K562 (cell line): ENCODE measurements around the gene SELENOW. TPM values are rescaled to one million over a fixed set of nuclear protein-coding genes. Genes with fewer than 3 reads are reported as not detected.
A peak's percentile ranks its signal among the peaks of the same experiment; 100 is the strongest.

Experiments used
- FOXK2 ChIP-seq, 2 experiments: fragments of 450-650 bp; IDR thresholded peaks in 1 of 2; conservative IDR thresholded peaks in 1 of 2; 2 replicates each; pipeline ENCODE4 v1.6.1; 2016; ENCODE audit warnings: low read depth in 2 of 2, mild to moderate bottlenecking in 1 of 2
- HDAC6 ChIP-seq: IDR thresholded peaks from 2 replicates; pipeline ENCODE4 v1.6.1; 2012; ENCODE audit warnings: low read depth, mild to moderate bottlenecking, control low read depth, inconsistent platforms, low read length, moderate library complexity
- KDM4B ChIP-seq, 2 experiments: fragments of 450-650 bp in 1 of 2; sonication (generic) in 1 of 2; IDR thresholded peaks; 2 replicates each; pipeline ENCODE4 v1.6.1; 2016 to 2017; ENCODE audit warnings: borderline replicate concordance in 2 of 2, antibody characterized with exemption in 1 of 2, low read depth in 1 of 2, mild to moderate bottlenecking in 1 of 2
- MED1 ChIP-seq: sonication (generic); formaldehyde crosslinking; IDR thresholded peaks from 2 replicates; pipeline ENCODE4 v1.8.1; 2023; ENCODE audit warnings: missing genetic modification reagents, borderline replicate concordance
- MXI1 ChIP-seq: IDR thresholded peaks from 2 replicates; pipeline ENCODE4 v1.6.1; 2011; ENCODE audit warnings: low read depth, mild to moderate bottlenecking, improper control_type of control experiment, low read length
- NFIC ChIP-seq: fragments of 450-650 bp; IDR thresholded peaks from 2 replicates; pipeline ENCODE4 v1.6.1; 2017; ENCODE audit warnings: mild to moderate bottlenecking, inconsistent platforms
- RBM25 ChIP-seq: fragments of 200-400 bp; formaldehyde crosslinking; IDR thresholded peaks from 2 replicates; pipeline ENCODE4 v1.6.1; 2018; ENCODE audit warnings: low read length, low read depth, moderate library complexity; ENCODE audit not compliant: severe bottlenecking
- SNIP1 ChIP-seq: fragments of 450-650 bp; IDR thresholded peaks from 2 replicates; pipeline ENCODE4 v1.7.1; 2017; ENCODE audit warnings: low read depth, mild to moderate bottlenecking
- TCF7L2 ChIP-seq: fragments of 150-350 bp; IDR thresholded peaks from 2 replicates; pipeline ENCODE4 v1.6.1; 2016; ENCODE audit warnings: low read depth, mild to moderate bottlenecking, low read length, moderate library complexity
- ZFPM2 ChIP-seq: fragments of 250-450 bp; sonication (Bioruptor Pico); IDR thresholded peaks from 2 replicates; pipeline ENCODE4 v1.5.1; 2022; ENCODE audit warnings: mild to moderate bottlenecking
- ZNF184 ChIP-seq: sonication (generic); formaldehyde crosslinking; IDR thresholded peaks from 2 replicates; pipeline ENCODE4 v1.5.0; 2020; ENCODE audit warnings: missing genetic modification reagents
- ZNF764 ChIP-seq: fragments of 250-450 bp; sonication (Bioruptor Pico); IDR thresholded peaks from 2 replicates; pipeline ENCODE4 v1.4.0; 2020; ENCODE audit warnings: low read depth, mild to moderate bottlenecking, moderate library complexity
- polyA plus RNA-seq, 8 experiments: library from polyadenylated mRNA; depleted of rRNA in 4 of 8; stranded (reverse) in 5 of 8; unstranded in 3 of 8; fragments of >200 nt; fragmentation: Nextera tagmentation in 2 of 8; fragmentation: Illumina TruSeq in 1 of 8; extraction: Ambion mirVana in 2 of 8; extraction: Trizol in 1 of 8; gene quantifications; 2 replicates each; pipeline versions ENCODE4 v1.2.1 to v1.2.3, GENCODE V29; 2011 to 2014; ENCODE audit warnings: inconsistent platforms in 1 of 8, missing spikeins in 1 of 8
- total RNA-seq, 7 experiments: library from RNA; depleted of rRNA in 6 of 7; stranded (reverse); fragments of >200 nt in 6 of 7; fragmentation: Illumina TruSeq in 2 of 7; extraction: Trizol in 2 of 7; gene quantifications; 2 replicates each; pipeline versions ENCODE4 v1.2.1 to v1.2.3, GENCODE V29; 2011 to 2021; ENCODE audit warnings: low replicate concordance in 1 of 7
- TF ChIP-seq, protein P1 (sequence below): sonication (generic); formaldehyde crosslinking; IDR thresholded peaks from 2 replicates; pipeline ENCODE4 v1.8.0; 2023; ENCODE audit warnings: missing genetic modification reagents, mild to moderate bottlenecking, borderline replicate concordance
- TF ChIP-seq, protein P2 (sequence below): fragments of 450-650 bp; IDR thresholded peaks from 2 replicates; pipeline ENCODE4 v1.7.0; 2016; ENCODE audit warnings: borderline replicate concordance
- TF ChIP-seq, protein P3 (sequence below): fragments of 450-650 bp; formaldehyde crosslinking; IDR thresholded peaks from 2 replicates; pipeline ENCODE4 v1.4.0; 2022; ENCODE audit warnings: mild to moderate bottlenecking, moderate library complexity
- TF ChIP-seq, protein P4 (sequence below): sonication (generic); formaldehyde crosslinking; IDR thresholded peaks from 2 replicates; pipeline ENCODE4 v1.8.1; 2023; ENCODE audit warnings: mild to moderate bottlenecking, missing genetic modification reagents, moderate library complexity

The SELENOW gene
- total and polyA plus RNA-seq, 9 of the 15 experiments (the other 6 are each of a cell fraction or from before 2014, with no cell fraction given) = 91.9 to 279 (median 156) TPM

DNA sequence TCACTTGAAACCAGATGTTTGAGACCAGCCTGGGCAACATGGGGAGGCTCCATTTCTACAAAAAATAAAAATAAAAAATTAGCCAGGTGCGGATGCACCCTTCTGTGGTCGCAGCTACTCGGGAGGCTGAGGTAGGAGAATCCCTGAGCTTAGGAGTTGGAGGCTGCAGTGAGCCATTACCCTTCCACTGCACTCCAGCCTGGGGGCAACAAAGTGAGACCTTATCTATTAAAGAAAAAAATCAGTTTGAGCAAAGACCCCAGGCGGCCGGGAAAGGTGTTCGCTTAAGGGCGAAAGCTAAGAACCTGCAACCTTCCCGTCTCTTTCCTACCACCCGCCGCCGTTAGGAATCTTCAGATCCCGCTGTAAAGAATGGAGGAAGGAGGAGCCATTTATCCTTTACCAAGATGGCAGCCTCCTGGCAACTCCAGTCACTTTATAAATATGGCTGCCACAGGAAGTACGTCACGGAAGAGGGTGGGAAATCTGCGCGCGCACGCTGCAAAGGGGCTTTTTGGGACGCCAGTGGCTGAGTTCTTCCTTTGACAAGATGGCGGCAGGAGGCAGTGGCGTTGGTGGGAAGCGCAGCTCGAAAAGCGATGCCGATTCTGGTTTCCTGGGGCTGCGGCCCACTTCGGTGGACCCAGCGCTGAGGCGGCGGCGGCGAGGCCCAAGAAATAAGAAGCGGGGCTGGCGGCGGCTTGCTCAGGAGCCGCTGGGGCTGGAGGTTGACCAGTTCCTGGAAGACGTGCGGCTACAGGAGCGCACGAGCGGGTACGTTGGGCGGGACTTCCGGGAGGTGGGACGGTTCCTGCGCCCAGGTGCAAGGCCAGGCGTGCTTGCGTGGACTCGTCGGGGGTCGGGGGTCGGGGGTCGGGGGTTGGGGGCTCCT, 33.2 kb upstream of the SELENOW start, which contains the start of gene NOP53 (continued):
- no peak for TF ChIP-seq SNIP1
- TF ChIP-seq KDM4B (IDR thresholded peaks at IDR 0.05; ENCODE audit: borderline replicate concordance in 2 of 2, low read depth in 1 of 2) = no peak; a peak in 1 of 4 replicates
- TF ChIP-seq HDAC6 = no peak
- TF ChIP-seq, protein P1, sequence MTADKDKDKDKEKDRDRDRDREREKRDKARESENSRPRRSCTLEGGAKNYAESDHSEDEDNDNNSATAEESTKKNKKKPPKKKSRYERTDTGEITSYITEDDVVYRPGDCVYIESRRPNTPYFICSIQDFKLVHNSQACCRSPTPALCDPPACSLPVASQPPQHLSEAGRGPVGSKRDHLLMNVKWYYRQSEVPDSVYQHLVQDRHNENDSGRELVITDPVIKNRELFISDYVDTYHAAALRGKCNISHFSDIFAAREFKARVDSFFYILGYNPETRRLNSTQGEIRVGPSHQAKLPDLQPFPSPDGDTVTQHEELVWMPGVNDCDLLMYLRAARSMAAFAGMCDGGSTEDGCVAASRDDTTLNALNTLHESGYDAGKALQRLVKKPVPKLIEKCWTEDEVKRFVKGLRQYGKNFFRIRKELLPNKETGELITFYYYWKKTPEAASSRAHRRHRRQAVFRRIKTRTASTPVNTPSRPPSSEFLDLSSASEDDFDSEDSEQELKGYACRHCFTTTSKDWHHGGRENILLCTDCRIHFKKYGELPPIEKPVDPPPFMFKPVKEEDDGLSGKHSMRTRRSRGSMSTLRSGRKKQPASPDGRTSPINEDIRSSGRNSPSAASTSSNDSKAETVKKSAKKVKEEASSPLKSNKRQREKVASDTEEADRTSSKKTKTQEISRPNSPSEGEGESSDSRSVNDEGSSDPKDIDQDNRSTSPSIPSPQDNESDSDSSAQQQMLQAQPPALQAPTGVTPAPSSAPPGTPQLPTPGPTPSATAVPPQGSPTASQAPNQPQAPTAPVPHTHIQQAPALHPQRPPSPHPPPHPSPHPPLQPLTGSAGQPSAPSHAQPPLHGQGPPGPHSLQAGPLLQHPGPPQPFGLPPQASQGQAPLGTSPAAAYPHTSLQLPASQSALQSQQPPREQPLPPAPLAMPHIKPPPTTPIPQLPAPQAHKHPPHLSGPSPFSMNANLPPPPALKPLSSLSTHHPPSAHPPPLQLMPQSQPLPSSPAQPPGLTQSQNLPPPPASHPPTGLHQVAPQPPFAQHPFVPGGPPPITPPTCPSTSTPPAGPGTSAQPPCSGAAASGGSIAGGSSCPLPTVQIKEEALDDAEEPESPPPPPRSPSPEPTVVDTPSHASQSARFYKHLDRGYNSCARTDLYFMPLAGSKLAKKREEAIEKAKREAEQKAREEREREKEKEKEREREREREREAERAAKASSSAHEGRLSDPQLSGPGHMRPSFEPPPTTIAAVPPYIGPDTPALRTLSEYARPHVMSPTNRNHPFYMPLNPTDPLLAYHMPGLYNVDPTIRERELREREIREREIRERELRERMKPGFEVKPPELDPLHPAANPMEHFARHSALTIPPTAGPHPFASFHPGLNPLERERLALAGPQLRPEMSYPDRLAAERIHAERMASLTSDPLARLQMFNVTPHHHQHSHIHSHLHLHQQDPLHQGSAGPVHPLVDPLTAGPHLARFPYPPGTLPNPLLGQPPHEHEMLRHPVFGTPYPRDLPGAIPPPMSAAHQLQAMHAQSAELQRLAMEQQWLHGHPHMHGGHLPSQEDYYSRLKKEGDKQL (CRISPR knock-in tag) = no peak
- no peak for TF ChIP-seq MED1
- TF ChIP-seq, protein P2, sequence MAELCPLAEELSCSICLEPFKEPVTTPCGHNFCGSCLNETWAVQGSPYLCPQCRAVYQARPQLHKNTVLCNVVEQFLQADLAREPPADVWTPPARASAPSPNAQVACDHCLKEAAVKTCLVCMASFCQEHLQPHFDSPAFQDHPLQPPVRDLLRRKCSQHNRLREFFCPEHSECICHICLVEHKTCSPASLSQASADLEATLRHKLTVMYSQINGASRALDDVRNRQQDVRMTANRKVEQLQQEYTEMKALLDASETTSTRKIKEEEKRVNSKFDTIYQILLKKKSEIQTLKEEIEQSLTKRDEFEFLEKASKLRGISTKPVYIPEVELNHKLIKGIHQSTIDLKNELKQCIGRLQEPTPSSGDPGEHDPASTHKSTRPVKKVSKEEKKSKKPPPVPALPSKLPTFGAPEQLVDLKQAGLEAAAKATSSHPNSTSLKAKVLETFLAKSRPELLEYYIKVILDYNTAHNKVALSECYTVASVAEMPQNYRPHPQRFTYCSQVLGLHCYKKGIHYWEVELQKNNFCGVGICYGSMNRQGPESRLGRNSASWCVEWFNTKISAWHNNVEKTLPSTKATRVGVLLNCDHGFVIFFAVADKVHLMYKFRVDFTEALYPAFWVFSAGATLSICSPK = no peak
- no peak for TF ChIP-seq ZNF764 (CRISPR knock-in tag)
- TF ChIP-seq, protein P3, sequence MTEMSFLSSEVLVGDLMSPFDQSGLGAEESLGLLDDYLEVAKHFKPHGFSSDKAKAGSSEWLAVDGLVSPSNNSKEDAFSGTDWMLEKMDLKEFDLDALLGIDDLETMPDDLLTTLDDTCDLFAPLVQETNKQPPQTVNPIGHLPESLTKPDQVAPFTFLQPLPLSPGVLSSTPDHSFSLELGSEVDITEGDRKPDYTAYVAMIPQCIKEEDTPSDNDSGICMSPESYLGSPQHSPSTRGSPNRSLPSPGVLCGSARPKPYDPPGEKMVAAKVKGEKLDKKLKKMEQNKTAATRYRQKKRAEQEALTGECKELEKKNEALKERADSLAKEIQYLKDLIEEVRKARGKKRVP (CRISPR knock-in tag) = peak; percentile 11; the same call in 1 of the 2 replicates
- no peak for TF ChIP-seq MXI1
- TF ChIP-seq TCF7L2 = 0 out of 2 replicates have a peak, but pooled peaks have one; percentile 25
- TF ChIP-seq NFIC = peak; percentile 54
- no peak for TF ChIP-seq RBM25
- peak; percentile 85 to 87 for TF ChIP-seq FOXK2 (conservative IDR thresholded peaks at IDR 0.05 in 1 of 2, IDR thresholded peaks at IDR 0.05 in 1 of 2; ENCODE audit: low read depth in 2 of 2)
- TF ChIP-seq ZNF184 = no peak
- no peak for TF ChIP-seq ZFPM2 (CRISPR knock-in tag)
- TF ChIP-seq, protein P4, sequence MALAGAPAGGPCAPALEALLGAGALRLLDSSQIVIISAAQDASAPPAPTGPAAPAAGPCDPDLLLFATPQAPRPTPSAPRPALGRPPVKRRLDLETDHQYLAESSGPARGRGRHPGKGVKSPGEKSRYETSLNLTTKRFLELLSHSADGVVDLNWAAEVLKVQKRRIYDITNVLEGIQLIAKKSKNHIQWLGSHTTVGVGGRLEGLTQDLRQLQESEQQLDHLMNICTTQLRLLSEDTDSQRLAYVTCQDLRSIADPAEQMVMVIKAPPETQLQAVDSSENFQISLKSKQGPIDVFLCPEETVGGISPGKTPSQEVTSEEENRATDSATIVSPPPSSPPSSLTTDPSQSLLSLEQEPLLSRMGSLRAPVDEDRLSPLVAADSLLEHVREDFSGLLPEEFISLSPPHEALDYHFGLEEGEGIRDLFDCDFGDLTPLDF = no peak
